HCT116 (cell line): Measurements from ENCODE around the gene NUP210.

Experiments
- CTCF ChIP-seq, 3 experiments: fragments of 200-600 bp in 1 of 3; sonication (generic) in 1 of 3; IDR thresholded peaks in 2 of 3; conservative IDR thresholded peaks in 1 of 3; 2 replicates each; pipeline ENCODE4 v1.5.1; 2012 to 2017; ENCODE audit warnings: low read depth in 2 of 3, low read length in 2 of 3, antibody characterized with exemption in 1 of 3, borderline replicate concordance in 1 of 3, control low read depth in 1 of 3, mild to moderate bottlenecking in 1 of 3, mixed read lengths in 1 of 3, mixed run types in 1 of 3, moderate library complexity in 1 of 3; ENCODE audit not compliant: insufficient read depth in 1 of 3
- POLR2A ChIP-seq: IDR thresholded peaks from 2 replicates; pipeline ENCODE4 v1.7.0; 2011; ENCODE audit warnings: borderline replicate concordance; ENCODE audit not compliant: insufficient read depth, insufficient read length; ENCODE audit errors: extremely low read depth

- no peak for TF ChIP-seq POLR2A
- 0 out of 6 replicates have a peak, but pooled peaks of 2 of the 3 experiments have one; percentile 4 to 5 for TF ChIP-seq CTCF (IDR thresholded peaks at IDR 0.05 in 2 of 3, conservative IDR thresholded peaks at IDR 0.05 in 1 of 3; ENCODE audit: borderline replicate concordance in 1 of 3, insufficient read depth in 1 of 3, low read depth in 2 of 3, low read length in 2 of 3)
Observed at GRCh38 chr3:13419505-13420044, 547 bp downstream of the NUP210 start.
